HG03442 (cell line): ENCODE data around the gene CCDC71L.
"Not testable (repeated sequence)": the region's sequence is repeated elsewhere in the genome, so short reads cannot be mapped to it uniquely, and the experiment has no call there.

Experiments used
- ATAC-seq: cut with Tn5 transposase; IDR thresholded peaks from one replicate; pipeline ENCODE4 v1.9.1; 2021; ENCODE audit warnings: mild to moderate bottlenecking, moderate library complexity; ENCODE audit not compliant: unreplicated experiment

CCDC71L gene

GRCh38 chr7:106660862-106661720, at the start of gene CCDC71L:
Gene CCDC71L (minus strand): TSS chr7:106661158. CDS start chr7:106660896, 262 bp downstream.
- peak; percentile 67 for ATAC-seq

GRCh38 chr7:106709604-106710003, 48.6 kb upstream of the CCDC71L start:
- ATAC-seq: not testable (repeated sequence)

GRCh38 chr7:106704000-106704840, 43.3 kb upstream of the CCDC71L start:
- no peak for ATAC-seq

GRCh38 chr7:106693677-106694353, 32.9 kb upstream of the CCDC71L start:
- ATAC-seq: no peak

- no peak for ATAC-seq
Measured at GRCh38 chr7:106692450-106693051, 31.6 kb upstream of the CCDC71L start.

GRCh38 chr7:106688161-106688560, 27.2 kb upstream of the CCDC71L start:
- ATAC-seq: not testable (repeated sequence)

GRCh38 chr7:106683941-106684340, 23.0 kb upstream of the CCDC71L start:
- no peak for ATAC-seq

- no peak for ATAC-seq
Measured at GRCh38 chr7:106681815-106682495, 21.0 kb upstream of the CCDC71L start.

- ATAC-seq: no peak
Measured at GRCh38 chr7:106679153-106679931, 18.4 kb upstream of the CCDC71L start.

GRCh38 chr7:106678795-106679152, 17.8 kb upstream of the CCDC71L start:
- no peak for ATAC-seq

- not testable (repeated sequence) for ATAC-seq
Measured at GRCh38 chr7:106676506-106676905, 15.5 kb upstream of the CCDC71L start.

- ATAC-seq: not testable (repeated sequence)
Measured at GRCh38 chr7:106673688-106674087, 12.7 kb upstream of the CCDC71L start.

GRCh38 chr7:106671930-106672329, 11.0 kb upstream of the CCDC71L start:
- ATAC-seq: not testable (repeated sequence)

- no peak for ATAC-seq
Measured at GRCh38 chr7:106671160-106671559, 10.2 kb upstream of the CCDC71L start.

- no peak for ATAC-seq
Measured at GRCh38 chr7:106668861-106669524, 8.0 kb upstream of the CCDC71L start.

GRCh38 chr7:106666353-106666752, 5.4 kb upstream of the CCDC71L start:
- ATAC-seq: no peak

GRCh38 chr7:106664343-106664742, 3.4 kb upstream of the CCDC71L start:
- ATAC-seq: no peak

GRCh38 chr7:106659963-106660861, 746 bp downstream of the CCDC71L start:
- peak; percentile 64 for ATAC-seq
